HEK293T (cell line): ENCODE results near the gene ERGIC2.

ENCODE experiments used
- CTCF ChIA-PET: fragments of 350-600 bp; formaldehyde crosslinking; extraction: SDS; loops from one replicate; lab custom pipeline; 2021; ENCODE audit warnings: antibody characterized with exemption, inconsistent platforms; lab: Yijun Ruan, JAX
- POLR2A ChIA-PET: fragments of 350-600 bp; formaldehyde crosslinking; extraction: SDS; loops from one replicate; lab custom pipeline; 2020; ENCODE audit warnings: antibody characterized with exemption, inconsistent platforms; lab: Yijun Ruan, JAX
- DNase-seq: peaks from one replicate; pipeline ENCODE4 v3.0.0; 2012; ENCODE audit warnings: mixed read lengths; ENCODE audit errors: extremely low spot score
- ARNT ChIP-seq: fragments of 450-650 bp; IDR thresholded peaks from 2 replicates; pipeline ENCODE4 v1.6.1; 2017; ENCODE audit warnings: mild to moderate bottlenecking
- BHLHE40 ChIP-seq: fragments of 450-650 bp; IDR thresholded peaks from 2 replicates; pipeline ENCODE4 v1.6.1; 2016; ENCODE audit warnings: mild to moderate bottlenecking, moderate library complexity, borderline replicate concordance
- CTBP1 ChIP-seq: fragments of 450-650 bp; IDR thresholded peaks from 2 replicates; pipeline ENCODE4 v1.6.1; 2016; ENCODE audit warnings: borderline replicate concordance
- ELF4 ChIP-seq: fragments of 450-650 bp; IDR thresholded peaks from 2 replicates; pipeline ENCODE4 v1.6.1; 2017; ENCODE audit warnings: antibody characterized with exemption
- FOXA1 ChIP-seq: fragments of 450-650 bp; IDR thresholded peaks from 2 replicates; pipeline ENCODE4 v1.6.1; 2016; ENCODE audit warnings: mild to moderate bottlenecking
- FOXK2 ChIP-seq: fragments of 450-650 bp; IDR thresholded peaks from 2 replicates; pipeline ENCODE4 v1.6.1; 2016; ENCODE audit warnings: mild to moderate bottlenecking
- FOXM1 ChIP-seq: fragments of 450-650 bp; IDR thresholded peaks from 2 replicates; pipeline ENCODE4 v1.6.1; 2017; ENCODE audit warnings: mild to moderate bottlenecking, borderline replicate concordance
- HDGF ChIP-seq: fragments of 450-650 bp; IDR thresholded peaks from 2 replicates; pipeline ENCODE4 v1.6.1; 2017; ENCODE audit warnings: antibody characterized with exemption, borderline replicate concordance
- L3MBTL2 ChIP-seq: fragments of 450-650 bp; conservative IDR thresholded peaks from 2 replicates; pipeline ENCODE4 v1.6.1; 2016; ENCODE audit warnings: mild to moderate bottlenecking
- LEF1 ChIP-seq: fragments of 450-650 bp; IDR thresholded peaks from 2 replicates; pipeline ENCODE4 v1.6.1; 2017; ENCODE audit warnings: mild to moderate bottlenecking, borderline replicate concordance
- NFRKB ChIP-seq: fragments of 450-650 bp; IDR thresholded peaks from 2 replicates; pipeline ENCODE4 v1.6.1; 2016; ENCODE audit warnings: mild to moderate bottlenecking, moderate library complexity
- PKNOX1 ChIP-seq: fragments of 450-650 bp; IDR thresholded peaks from 2 replicates; pipeline ENCODE4 v1.6.1; 2016
- SP1 ChIP-seq: fragments of 450-650 bp; IDR thresholded peaks from 2 replicates; pipeline ENCODE4 v1.6.1; 2017
- SUZ12 ChIP-seq: fragments of 450-650 bp; IDR thresholded peaks from 2 replicates; pipeline ENCODE4 v1.6.1; 2016; ENCODE audit warnings: mild to moderate bottlenecking
- TARDBP ChIP-seq: fragments of 450-650 bp; IDR thresholded peaks from 2 replicates; pipeline ENCODE4 v1.6.1; 2016
- ZNF384 ChIP-seq: fragments of 450-650 bp; IDR thresholded peaks from 2 replicates; pipeline ENCODE4 v1.6.1; 2016

ERGIC2 gene

GRCh38 chr12:29380536-29381523 is at the start of gene ERGIC2:
ERGIC2 (minus strand) TSS chr12:29381172; CDS start chr12:29371633, 9,539 bp downstream.
- TF ChIP-seq SP1 (peak; percentile 85; the same call in 1 of the 2 replicates), PKNOX1 (no peak), HDGF (no peak), BHLHE40 (no peak), ELF4 (peak; percentile 38; the same call in 1 of the 2 replicates), FOXM1 (no peak), NFRKB (peak; percentile 38; the same call in 1 of the 2 replicates), L3MBTL2 (peak; percentile 54; the same call in 1 of the 2 replicates), ARNT (no peak)
- peak; percentile 93 for DNase-seq
- ChIA-PET CTCF (no interaction called here), POLR2A (interaction anchor here (0.8 to 1.1 kb wide), 2 partner anchors 14 to 63 kb away, joined by 3 read pairs; no protein-coding TSS in a partner anchor)

GRCh38 chr12:29430716-29431044 is 49.7 kb upstream of the ERGIC2 start:
- TF ChIP-seq L3MBTL2, result no peak
- no peak for TF ChIP-seq FOXK2
- TF ChIP-seq TARDBP, result no peak
- DNase-seq, result no peak
- ChIA-PET CTCF (no interaction called here), POLR2A (no interaction called here)

- POLR2A ChIA-PET, result no interaction called here
- CTCF ChIA-PET, result no interaction called here
- no peak for DNase-seq
- no peak for TF ChIP-seq BHLHE40
- TF ChIP-seq TARDBP, result no peak
- no peak for TF ChIP-seq SUZ12
- no peak for TF ChIP-seq CTBP1
- TF ChIP-seq ZNF384, result no peak
- TF ChIP-seq NFRKB, result no peak
- TF ChIP-seq SP1, result no peak
- no peak for TF ChIP-seq PKNOX1
- no peak for TF ChIP-seq FOXK2
- TF ChIP-seq L3MBTL2, result no peak
- no peak for TF ChIP-seq FOXA1
- TF ChIP-seq ARNT, result no peak
- TF ChIP-seq FOXM1, result no peak
- no peak for TF ChIP-seq ELF4
- no peak for TF ChIP-seq HDGF
- TF ChIP-seq LEF1, result no peak
Measured at GRCh38 chr12:29429999-29430715, 49.2 kb upstream of the ERGIC2 start.

- DNase-seq, result no peak
- POLR2A ChIA-PET, result no interaction called here
Measured at GRCh38 chr12:29428633-29429032, 47.7 kb upstream of the ERGIC2 start.

GRCh38 chr12:29427964-29428363 is 47.0 kb upstream of the ERGIC2 start:
- no peak for TF ChIP-seq FOXA1
- DNase-seq, result peak; percentile 22
- CTCF ChIA-PET, result no interaction called here
- POLR2A ChIA-PET, result no interaction called here

More at GRCh38 chr12:29428633-29429032, 47.7 kb upstream of the ERGIC2 start:
- no peak for TF ChIP-seq SUZ12
- no peak for TF ChIP-seq NFRKB
- TF ChIP-seq FOXK2, result no peak
- TF ChIP-seq BHLHE40, result no peak
- CTCF ChIA-PET, result no interaction called here

- CTCF ChIA-PET, result no interaction called here
Measured at GRCh38 chr12:29426498-29426897, 45.5 kb upstream of the ERGIC2 start.

More at GRCh38 chr12:29426498-29426897, 45.5 kb upstream of the ERGIC2 start:
- POLR2A ChIA-PET, result no interaction called here
- no peak for TF ChIP-seq TARDBP
- no peak for TF ChIP-seq SP1
- TF ChIP-seq PKNOX1, result no peak
- no peak for TF ChIP-seq BHLHE40
- TF ChIP-seq LEF1, result no peak
- TF ChIP-seq FOXM1, result no peak
- TF ChIP-seq ZNF384, result no peak
- TF ChIP-seq NFRKB, result no peak
- TF ChIP-seq ARNT, result no peak
- no peak for TF ChIP-seq L3MBTL2
- no peak for TF ChIP-seq ELF4
- no peak for TF ChIP-seq FOXK2
- TF ChIP-seq HDGF, result no peak
- no peak for TF ChIP-seq SUZ12
- TF ChIP-seq FOXA1, result no peak
- no peak for TF ChIP-seq CTBP1
- DNase-seq, result no peak
